H9 (cell line): ENCODE results near the gene CASQ1. TPM values are rescaled to one million over a fixed set of nuclear protein-coding genes. Genes with fewer than 3 reads are reported as not detected.
A peak's percentile ranks its signal among the peaks of the same experiment; 100 is the strongest.

Experiments used
- DNase-seq: peaks from one replicate; pipeline ENCODE4 v3.0.0-alpha.2; 2017
- H2AFZ ChIP-seq: one replicate; pipeline ENCODE4 v1.6.1; 2013; ENCODE audit warnings: mild to moderate bottlenecking, low read length, control low read depth, moderate library complexity
- H2AK5ac ChIP-seq: 2 replicates; pipeline ENCODE4 v1.6.1; 2013; ENCODE audit warnings: low read length, control low read depth, mixed read lengths; ENCODE audit not compliant: insufficient read length
- H2BK120ac ChIP-seq: one replicate; pipeline ENCODE4 v1.6.1; 2013; ENCODE audit warnings: low read depth, mild to moderate bottlenecking, low read length, control low read depth, inconsistent platforms; ENCODE audit not compliant: poor library complexity, severe bottlenecking
- H2BK12ac ChIP-seq: 2 replicates; pipeline ENCODE4 v1.6.1; 2013; ENCODE audit warnings: low read length, control low read depth, mixed read lengths, low read depth; ENCODE audit not compliant: insufficient read length
- H2BK15ac ChIP-seq: 2 replicates; pipeline ENCODE4 v1.6.1; 2013; ENCODE audit warnings: low read depth, low read length, control low read depth
- H2BK20ac ChIP-seq: one replicate; pipeline ENCODE4 v1.6.1; 2013; ENCODE audit warnings: low read depth, mild to moderate bottlenecking, low read length, control low read depth, inconsistent platforms; ENCODE audit not compliant: poor library complexity, severe bottlenecking
- H2BK5ac ChIP-seq: 2 replicates; pipeline ENCODE4 v1.6.1; 2013; ENCODE audit warnings: low read length, control low read depth, mixed read lengths; ENCODE audit not compliant: insufficient read length
- H3K14ac ChIP-seq: 2 replicates; pipeline ENCODE4 v1.6.1; 2013; ENCODE audit warnings: low read length, control low read depth; ENCODE audit not compliant: insufficient read depth
- H3K18ac ChIP-seq: 2 replicates; pipeline ENCODE4 v1.6.1; 2013; ENCODE audit warnings: low read depth, mild to moderate bottlenecking, mixed read lengths, low read length, control low read depth; ENCODE audit not compliant: insufficient read length
- H3K23ac ChIP-seq: 2 replicates; pipeline ENCODE4 v1.6.1; 2013; ENCODE audit warnings: low read length, control low read depth, mixed read lengths, low read depth; ENCODE audit not compliant: insufficient read length
- H3K23me2 ChIP-seq: 2 replicates; pipeline ENCODE4 v1.6.1; 2013; ENCODE audit warnings: low read depth, mild to moderate bottlenecking, mixed read lengths, low read length, control low read depth; ENCODE audit not compliant: insufficient read length, poor library complexity, severe bottlenecking
- H3K27ac ChIP-seq: 2 replicates; pipeline ENCODE4 v1.5.1; 2013; ENCODE audit warnings: low read length, control low read depth, mixed read lengths, low read depth; ENCODE audit not compliant: insufficient read length
- H3K27me3 ChIP-seq: 2 replicates; pipeline ENCODE4 v1.6.1; 2013; ENCODE audit warnings: low read length, control low read depth, inconsistent platforms; ENCODE audit not compliant: insufficient read depth
- H3K4ac ChIP-seq: 2 replicates; pipeline ENCODE4 v1.6.1; 2013; ENCODE audit warnings: low read depth, mild to moderate bottlenecking, control low read depth, inconsistent platforms, low read length, moderate library complexity
- H3K4me1 ChIP-seq: 2 replicates; pipeline ENCODE4 v1.6.1; 2013; ENCODE audit warnings: low read length, control low read depth, inconsistent platforms; ENCODE audit not compliant: insufficient read depth
- H3K4me2 ChIP-seq: 2 replicates; pipeline ENCODE4 v1.6.1; 2013; ENCODE audit warnings: low read length, control low read depth, mixed read lengths; ENCODE audit not compliant: insufficient read length, insufficient read depth
- H3K56ac ChIP-seq: 2 replicates; pipeline ENCODE4 v1.6.1; 2013; ENCODE audit warnings: low read depth, mild to moderate bottlenecking, mixed read lengths, low read length, control low read depth; ENCODE audit not compliant: insufficient read length
- H3K79me1 ChIP-seq: 2 replicates; pipeline ENCODE4 v1.6.1; 2013; ENCODE audit warnings: low read depth, mild to moderate bottlenecking, moderate library complexity, low read length, control low read depth, inconsistent platforms; ENCODE audit not compliant: insufficient read depth, poor library complexity, severe bottlenecking
- H3K79me2 ChIP-seq: 2 replicates; pipeline ENCODE4 v1.6.1; 2013; ENCODE audit warnings: low read length, control low read depth, inconsistent platforms; ENCODE audit not compliant: insufficient read depth
- H3K9ac ChIP-seq: 2 replicates; pipeline ENCODE4 v1.6.1; 2013; ENCODE audit warnings: low read length, control low read depth, mixed read lengths; ENCODE audit not compliant: insufficient read length; ENCODE audit errors: extremely low read depth
- H3K9me3 ChIP-seq: one replicate; pipeline ENCODE4 v1.6.1; 2013; ENCODE audit warnings: low read depth, low read length, inconsistent platforms; ENCODE audit not compliant: control insufficient read depth
- H3T11ph ChIP-seq: one replicate; pipeline ENCODE4 v1.6.1; 2013; ENCODE audit warnings: mild to moderate bottlenecking, low read length, control low read depth, inconsistent platforms
- H4K20me1 ChIP-seq: one replicate; pipeline ENCODE4 v1.6.1; 2013; ENCODE audit not compliant: control insufficient read depth, insufficient read length, insufficient read depth
- H4K5ac ChIP-seq: 2 replicates; pipeline ENCODE4 v1.6.1; 2013; ENCODE audit warnings: low read depth, mild to moderate bottlenecking, mixed read lengths, low read length, control low read depth; ENCODE audit not compliant: insufficient read length
- H4K8ac ChIP-seq: replicated peaks from 2 replicates; pipeline ENCODE4 v1.6.1; 2013; ENCODE audit warnings: low read length, control low read depth, mixed read lengths, low read depth; ENCODE audit not compliant: insufficient read length
- H4K91ac ChIP-seq: 2 replicates; pipeline ENCODE4 v1.6.1; 2013; ENCODE audit warnings: low read depth, mild to moderate bottlenecking, moderate library complexity, mixed read lengths, low read length, control low read depth; ENCODE audit not compliant: insufficient read length
- H3K27ac Mint-ChIP-seq, 3 experiments: 2 replicates in 2 of 3; 3 replicates in 1 of 3; pipeline ENCODE4 v1.8.0; 2020 to 2021; ENCODE audit warnings: mixed read lengths in 3 of 3, mild to moderate bottlenecking in 1 of 3, moderate library complexity in 1 of 3
- H3K27me3 Mint-ChIP-seq: 2 replicates; pipeline ENCODE4 v1.8.0; 2021; ENCODE audit warnings: low read depth, mild to moderate bottlenecking, moderate library complexity, mixed read lengths
- H3K36me3 Mint-ChIP-seq, 3 experiments: 2 replicates in 2 of 3; 3 replicates in 1 of 3; pipeline ENCODE4 v1.8.0; 2020 to 2021; ENCODE audit warnings: low read depth in 3 of 3, mixed read lengths in 3 of 3; ENCODE audit not compliant: insufficient read depth in 1 of 3
- H3K4me1 Mint-ChIP-seq, 2 experiments: 2 replicates each; pipeline ENCODE4 v1.8.0; 2020; ENCODE audit warnings: mixed read lengths in 2 of 2
- H3K4me3 Mint-ChIP-seq, 2 experiments: 2 replicates in 1 of 2; 3 replicates in 1 of 2; pipeline ENCODE4 v1.8.0; 2020 to 2021; ENCODE audit warnings: mild to moderate bottlenecking in 2 of 2, mixed read lengths in 2 of 2, moderate library complexity in 1 of 2
- H3K9me3 Mint-ChIP-seq, 2 experiments: 2 replicates in 1 of 2; 3 replicates in 1 of 2; pipeline ENCODE4 v1.8.0; 2020; ENCODE audit warnings: mild to moderate bottlenecking in 2 of 2, mixed read lengths in 2 of 2, moderate library complexity in 1 of 2
- WGBS: extraction: QIAGEN DNeasy Blood & Tissue Kit; methylation state at CpG from one replicate; pipeline ENCODE4 v1.1.7; 2013; ENCODE audit warnings: missing lambda C conversion rate, low lambda C conversion rate, mixed read lengths; ENCODE audit not compliant: insufficient read length; ENCODE audit errors: extremely low coverage; 5-methylcytosine and 5-hydroxymethylcytosine counted together
- total RNA-seq: library from RNA; stranded (reverse); gene quantifications from 2 replicates; pipeline ENCODE4 v1.2.1, GENCODE V29; 2021
- TF ChIP-seq, protein P1 (sequence below): fragments of 200-600 bp; sonication (generic); conservative IDR thresholded peaks from 3 replicates; pipeline ENCODE4 v1.8.0; 2021; ENCODE audit warnings: antibody characterized with exemption, mild to moderate bottlenecking

Gene CASQ1
- total RNA-seq, 1 experiment from 2014 or later = 0.55 TPM

DNA sequence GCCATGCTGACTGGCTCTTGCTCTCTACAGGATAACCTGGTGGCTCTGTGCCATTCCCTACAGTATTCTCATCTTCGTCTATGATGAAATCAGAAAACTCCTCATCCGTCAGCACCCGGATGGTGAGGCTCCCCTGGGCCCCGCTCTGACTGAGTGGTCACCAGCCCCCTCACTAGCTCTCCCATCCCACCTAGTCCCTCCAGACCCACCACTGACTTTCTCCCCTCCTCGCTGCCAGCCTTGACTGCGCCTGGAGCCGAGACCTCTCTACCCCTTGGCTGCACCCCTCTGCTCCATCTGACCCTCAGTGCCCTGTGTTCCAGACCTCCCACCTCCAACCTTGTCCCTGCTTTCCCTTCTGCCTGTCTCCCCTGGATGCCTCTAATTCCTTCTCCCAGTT lies 4.1 kb upstream of the CASQ1 start:
- no peak overlapping the region for H3T11ph ChIP-seq
- H2BK5ac ChIP-seq = no peak overlapping the region
- no peak overlapping the region for H3K56ac ChIP-seq
- H2BK20ac ChIP-seq = no peak overlapping the region
- no peak overlapping the region for H4K5ac ChIP-seq
- H3K4me1 ChIP-seq = no peaks in the 10 kb centered on the region; the same call in 1 of the 2 replicates
- H2BK12ac ChIP-seq = no peak overlapping the region
- Mint-ChIP-seq H3K36me3 (no peaks in the 10 kb centered on the region), H3K27me3 (peaks cover 22% of the 10 kb centered on the region), H3K9me3 (no peaks in the 10 kb centered on the region), H3K4me3 (no peak overlapping the region; a peak in 1 of 5 replicates), H3K27ac (peak overlapping the region in 1 of 3 experiments; percentile 12; a peak in 2 of 7 replicates), H3K4me1 (peaks cover 9 to 13% of the 10 kb centered on the region in 2 experiments; a peak in 3 of 4 replicates)
- H2BK15ac ChIP-seq = no peak overlapping the region
- DNase-seq = no peak
- no peak overlapping the region for H2BK120ac ChIP-seq
- H3K27ac ChIP-seq = no peak overlapping the region
- no peak overlapping the region for H3K18ac ChIP-seq
- no peak overlapping the region for H3K4me2 ChIP-seq
- H3K79me2 ChIP-seq = no peaks in the 10 kb centered on the region
- no peak overlapping the region for H2AFZ ChIP-seq
- no peak overlapping the region for H4K8ac ChIP-seq
- H3K4ac ChIP-seq = no peak overlapping the region
- no peaks in the 10 kb centered on the region for H3K23me2 ChIP-seq
- H4K91ac ChIP-seq = no peak overlapping the region
- H3K23ac ChIP-seq = no peak overlapping the region
- H2AK5ac ChIP-seq = no peak overlapping the region
- no peaks in the 10 kb centered on the region for H3K9me3 ChIP-seq
- H4K20me1 ChIP-seq = no peaks in the 10 kb centered on the region
- TF ChIP-seq, protein P1, sequence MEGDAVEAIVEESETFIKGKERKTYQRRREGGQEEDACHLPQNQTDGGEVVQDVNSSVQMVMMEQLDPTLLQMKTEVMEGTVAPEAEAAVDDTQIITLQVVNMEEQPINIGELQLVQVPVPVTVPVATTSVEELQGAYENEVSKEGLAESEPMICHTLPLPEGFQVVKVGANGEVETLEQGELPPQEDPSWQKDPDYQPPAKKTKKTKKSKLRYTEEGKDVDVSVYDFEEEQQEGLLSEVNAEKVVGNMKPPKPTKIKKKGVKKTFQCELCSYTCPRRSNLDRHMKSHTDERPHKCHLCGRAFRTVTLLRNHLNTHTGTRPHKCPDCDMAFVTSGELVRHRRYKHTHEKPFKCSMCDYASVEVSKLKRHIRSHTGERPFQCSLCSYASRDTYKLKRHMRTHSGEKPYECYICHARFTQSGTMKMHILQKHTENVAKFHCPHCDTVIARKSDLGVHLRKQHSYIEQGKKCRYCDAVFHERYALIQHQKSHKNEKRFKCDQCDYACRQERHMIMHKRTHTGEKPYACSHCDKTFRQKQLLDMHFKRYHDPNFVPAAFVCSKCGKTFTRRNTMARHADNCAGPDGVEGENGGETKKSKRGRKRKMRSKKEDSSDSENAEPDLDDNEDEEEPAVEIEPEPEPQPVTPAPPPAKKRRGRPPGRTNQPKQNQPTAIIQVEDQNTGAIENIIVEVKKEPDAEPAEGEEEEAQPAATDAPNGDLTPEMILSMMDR = no peak
- H3K79me1 ChIP-seq = no peaks in the 10 kb centered on the region
- H3K27me3 ChIP-seq = no peaks in the 10 kb centered on the region
- no peak overlapping the region for H3K9ac ChIP-seq
- H3K14ac ChIP-seq = no peak overlapping the region
- WGBS = no CpG with 5 or more reads among the region's 7 CpGs
